ENCODE data around the gene CP. TPM values are rescaled to one million over a fixed set of nuclear protein-coding genes. Genes with fewer than 3 reads are reported as not detected.
A peak's percentile ranks its signal among the peaks of the same experiment; 100 is the strongest.

The CP gene
- total RNA-seq, 1 experiment from 2014 or later = 1.5 TPM

GRCh38 chr3:149252272-149252671, 30.6 kb upstream of the CP start:
- Mint-ChIP-seq H3K4me3 (no peak overlapping the region), H3K9me3 (0 out of 2 replicates have a peak, but pooled peaks cover 3% of the 10 kb centered on the region), H3K36me3 (no peaks in the 10 kb centered on the region), H3K4me1 (peaks cover 61% of the 10 kb centered on the region), H3K27me3 (ENCODE audit: low read depth) (peaks cover 22% of the 10 kb centered on the region), H3K27ac (no peak overlapping the region)
- ChIA-PET CTCF (no interaction called here), POLR2A (no interaction called here)
- ATAC-seq (no peak), DNase-seq (ENCODE audit: low spot score) (no peak)
- TF ChIP-seq ZMAT4 (CRISPR knock-in tag; IDR thresholded peaks at IDR 0.05) (no peak), ZNF512 (CRISPR knock-in tag; IDR thresholded peaks at IDR 0.05; ENCODE audit: borderline replicate concordance) (no peak)

GRCh38 chr3:149251186-149251585, 29.6 kb upstream of the CP start:
- POLR2A ChIA-PET = interaction anchor here (0.7 kb wide), 2 partner anchors 251 to 1530 kb away, joined by 3 to 5 read pairs; no protein-coding TSS in a partner anchor
- H3K27ac Mint-ChIP-seq = no peak overlapping the region
- ATAC-seq (no peak), DNase-seq (ENCODE audit: low spot score) (no peak)
- peaks cover 33% of the 10 kb centered on the region for H3K27me3 Mint-ChIP-seq (ENCODE audit: low read depth)
- H3K4me1 Mint-ChIP-seq = peaks cover 63% of the 10 kb centered on the region
- CTCF ChIA-PET = interaction anchor here (0.6 kb wide), 1 partner anchor 131 kb away, joined by 4 read pairs; no protein-coding TSS in a partner anchor
- no peak overlapping the region for H3K4me3 Mint-ChIP-seq
- H3K9me3 Mint-ChIP-seq = 0 out of 2 replicates have a peak, but pooled peaks cover 3% of the 10 kb centered on the region
- no peaks in the 10 kb centered on the region for H3K36me3 Mint-ChIP-seq
- TF ChIP-seq RORB (CRISPR knock-in tag; IDR thresholded peaks at IDR 0.05) (no peak), NR1H2 (CRISPR knock-in tag; IDR thresholded peaks at IDR 0.05) (no peak)

GRCh38 chr3:149247929-149248691, 26.5 kb upstream of the CP start:
- Mint-ChIP-seq H3K4me3 (no peak overlapping the region), H3K36me3 (no peaks in the 10 kb centered on the region), H3K27ac (0 out of 2 replicates have a peak overlapping the region, but pooled peaks have one; percentile 5), H3K9me3 (no peaks in the 10 kb centered on the region), H3K4me1 (peaks cover 58% of the 10 kb centered on the region), H3K27me3 (ENCODE audit: low read depth) (peaks cover 46% of the 10 kb centered on the region)
- ChIA-PET CTCF (interaction anchor here (0.6 kb wide), 1 partner anchor 127 kb away, joined by 4 read pairs; no protein-coding TSS in a partner anchor), POLR2A (no interaction called here)
- peak; percentile 73 for ATAC-seq
- DNase-seq (ENCODE audit: low spot score) = no peak
- TF ChIP-seq SMAD3 (CRISPR knock-in tag; IDR thresholded peaks at IDR 0.05; ENCODE audit: borderline replicate concordance) (no peak), NR3C1 (CRISPR knock-in tag; conservative IDR thresholded peaks at IDR 0.05; ENCODE audit: low read depth) (no peak), MAX (CRISPR knock-in tag; IDR thresholded peaks at IDR 0.05) (no peak), HMGA2 (CRISPR knock-in tag; IDR thresholded peaks at IDR 0.05) (no peak), AFF4 (CRISPR knock-in tag; IDR thresholded peaks at IDR 0.05; ENCODE audit: borderline replicate concordance) (no peak), MXD4 (CRISPR knock-in tag; IDR thresholded peaks at IDR 0.05; ENCODE audit: borderline replicate concordance) (no peak), ATF2 (CRISPR knock-in tag; IDR thresholded peaks at IDR 0.05; ENCODE audit: borderline replicate concordance, low read depth) (no peak), ZSCAN18 (CRISPR knock-in tag; IDR thresholded peaks at IDR 0.05) (no peak), MLX (CRISPR knock-in tag; IDR thresholded peaks at IDR 0.05) (no peak), ZBTB43 (CRISPR knock-in tag; IDR thresholded peaks at IDR 0.05) (no peak), ZBTB21 (CRISPR knock-in tag; IDR thresholded peaks at IDR 0.05; ENCODE audit: borderline replicate concordance) (no peak), ZNF263 (CRISPR knock-in tag; IDR thresholded peaks at IDR 0.05; ENCODE audit: low read depth) (no peak), E2F1 (CRISPR knock-in tag; IDR thresholded peaks at IDR 0.05) (no peak)

Data from WTC11 (cell line).